KBM-7 (cell line): Measurements from ENCODE around the gene NISCH.
"Not testable (repeated sequence)": the region's sequence is repeated elsewhere in the genome, so short reads cannot be mapped to it uniquely, and the experiment has no call there.

Source experiments
- DNase-seq: peaks from one replicate; pipeline ENCODE4 v3.0.0-alpha.2; 2015
- in situ Hi-C: fragments of 300-500 bp; cut with MboI; formaldehyde crosslinking; loops from 2 replicates; pipeline ENCODE4 v1.14.3; 2020; ENCODE audit warnings: low sequenced_read_pairs, low pct_unique_long_range_greater_than_20kb, mixed read lengths

Gene NISCH

GRCh38 chr3:52521488-52521824 is 66.1 kb downstream of the NISCH start:
- in situ Hi-C loops, result no loop called here
- no peak for DNase-seq

- no peak for DNase-seq
- in situ Hi-C loops, result no loop called here
These were observed 66.7 kb downstream of the NISCH start for GRCh38 chr3:52521881-52522650.

- in situ Hi-C loops, result no loop called here
- no peak for DNase-seq
These were observed 67.3 kb downstream of the NISCH start for GRCh38 chr3:52522651-52523251.

DNA sequence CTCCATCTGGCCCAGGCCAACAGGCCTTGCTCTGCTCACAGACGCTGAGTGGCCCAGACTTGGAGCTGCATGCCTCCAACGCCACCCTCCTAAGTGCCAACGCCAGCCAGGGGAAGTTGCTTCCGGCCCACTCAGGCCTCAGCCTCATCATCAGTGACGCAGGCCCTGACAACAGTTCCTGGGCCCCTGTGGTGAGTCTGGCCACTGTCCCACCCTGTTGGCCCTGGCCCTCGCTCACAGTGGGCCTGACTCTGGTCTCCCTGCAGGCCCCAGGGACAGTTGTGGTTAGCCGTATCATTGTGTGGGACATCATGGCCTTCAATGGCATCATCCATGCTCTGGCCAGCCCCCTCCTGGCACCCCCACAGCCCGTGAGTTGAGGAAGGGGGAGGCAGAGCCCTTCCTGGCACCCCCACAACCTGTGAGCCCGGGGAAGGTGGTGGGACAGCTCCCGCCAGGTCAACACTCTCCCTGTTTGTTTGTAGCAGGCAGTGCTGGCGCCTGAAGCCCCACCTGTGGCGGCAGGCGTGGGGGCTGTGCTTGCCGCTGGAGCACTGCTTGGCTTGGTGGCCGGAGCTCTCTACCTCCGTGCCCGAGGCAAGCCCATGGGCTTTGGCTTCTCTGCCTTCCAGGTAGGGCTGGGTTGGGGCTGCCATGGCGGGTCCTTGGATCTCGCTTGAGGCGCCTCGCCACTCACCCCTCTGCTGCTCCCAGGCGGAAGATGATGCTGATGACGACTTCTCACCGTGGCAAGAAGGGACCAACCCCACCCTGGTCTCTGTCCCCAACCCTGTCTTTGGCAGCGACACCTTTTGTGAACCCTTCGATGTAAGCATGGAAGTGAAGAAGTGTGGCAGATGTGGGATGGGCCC is 68.2 kb downstream of the NISCH start:
- in situ Hi-C loops, result no loop called here
- DNase-seq, result no peak

GRCh38 chr3:52524258-52524751 is 68.9 kb downstream of the NISCH start:
- in situ Hi-C loops, result no loop called here
- no peak for DNase-seq

DNA sequence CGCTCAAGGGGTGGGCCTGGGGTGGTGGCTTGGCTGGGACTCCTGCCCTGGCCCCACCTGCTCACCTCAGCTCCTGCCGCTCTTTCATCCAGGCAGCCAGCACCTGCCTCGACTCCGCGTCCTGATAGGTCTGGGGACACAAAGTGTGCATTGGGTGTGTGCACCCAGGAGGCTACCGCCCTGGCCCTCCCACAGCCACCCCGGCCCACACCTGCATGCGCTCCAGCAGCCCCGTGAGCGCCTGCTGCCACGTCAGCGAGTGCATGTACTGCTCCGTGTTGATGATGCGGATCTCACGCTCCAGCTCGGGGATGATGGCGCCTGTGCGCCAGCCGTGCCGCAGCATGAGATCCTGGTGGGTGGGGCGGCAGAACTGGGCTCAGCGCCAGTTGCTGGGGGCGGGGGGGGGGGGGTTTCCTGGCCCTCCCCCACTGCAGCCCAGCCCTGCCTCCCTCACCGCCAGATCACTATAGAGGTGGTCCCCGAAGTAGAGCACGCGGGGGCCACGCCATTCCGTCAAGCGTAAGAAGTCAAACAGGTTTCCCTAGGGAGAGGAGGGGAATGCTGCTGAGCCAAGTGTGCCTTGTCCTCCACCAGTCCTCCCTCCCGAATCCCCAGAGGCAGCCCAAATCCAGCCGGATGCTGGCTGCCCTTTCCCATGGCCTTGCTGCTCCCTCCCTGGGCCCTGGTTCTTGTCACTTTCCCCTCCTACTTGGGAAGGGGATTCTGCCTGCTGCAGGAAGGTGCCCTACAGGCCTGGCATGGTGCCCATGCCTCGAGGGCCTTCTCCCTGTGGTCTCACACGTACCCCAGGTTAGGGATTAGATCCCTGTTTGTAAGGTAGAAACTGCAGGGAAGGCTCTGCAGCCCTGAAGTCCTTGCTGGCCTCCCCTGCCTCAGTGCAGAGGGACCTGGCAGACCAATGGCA is 69.6 kb downstream of the NISCH start:
- no peak for DNase-seq

DNA sequence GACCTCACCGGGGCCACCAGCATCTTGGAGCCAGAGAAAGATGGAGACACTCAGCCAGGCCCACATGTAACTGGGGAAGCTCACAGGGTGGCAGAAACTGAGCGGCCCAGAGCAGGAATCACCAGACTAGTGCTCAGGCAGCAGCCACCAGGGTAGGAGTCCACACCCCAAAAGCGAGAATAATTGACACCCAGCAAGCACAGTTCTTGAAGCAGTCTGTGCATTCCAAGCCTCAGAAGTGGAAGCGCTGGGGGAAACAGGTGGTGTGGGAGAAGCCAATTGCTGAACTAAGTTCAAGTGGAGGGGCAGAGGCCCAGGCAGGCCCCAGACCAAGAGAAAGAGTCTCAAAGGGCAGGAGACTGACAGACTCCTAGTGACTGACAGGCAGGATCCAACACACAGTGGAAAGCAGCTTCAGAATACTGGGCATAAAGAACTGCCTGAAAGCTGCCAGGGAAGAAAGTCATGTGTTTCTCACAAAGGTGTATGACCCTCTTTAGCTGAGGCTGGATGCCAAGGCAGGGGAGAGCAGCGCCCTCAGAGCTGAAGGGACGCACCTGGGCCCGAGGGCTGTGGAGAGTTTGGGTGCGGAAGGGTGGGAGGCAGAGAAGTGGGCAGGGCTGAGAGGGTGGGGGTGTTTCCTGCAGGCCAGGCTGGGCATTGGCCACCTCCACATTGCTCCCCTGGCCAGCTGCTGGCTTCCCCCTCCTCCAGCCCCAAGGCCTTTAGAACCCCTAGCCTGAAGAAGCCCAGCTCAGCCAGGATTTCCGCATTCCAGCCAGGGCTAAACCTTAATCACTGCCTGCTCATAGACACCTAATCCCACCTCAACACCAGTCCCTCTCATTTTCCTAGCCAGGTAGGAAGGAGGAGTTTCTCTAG is 70.5 kb downstream of the NISCH start:
- in situ Hi-C loops, result no loop called here
- DNase-seq, result no peak

More for the DNA sequence above, 69.6 kb downstream of the NISCH start:
- in situ Hi-C loops, result no loop called here

DNA sequence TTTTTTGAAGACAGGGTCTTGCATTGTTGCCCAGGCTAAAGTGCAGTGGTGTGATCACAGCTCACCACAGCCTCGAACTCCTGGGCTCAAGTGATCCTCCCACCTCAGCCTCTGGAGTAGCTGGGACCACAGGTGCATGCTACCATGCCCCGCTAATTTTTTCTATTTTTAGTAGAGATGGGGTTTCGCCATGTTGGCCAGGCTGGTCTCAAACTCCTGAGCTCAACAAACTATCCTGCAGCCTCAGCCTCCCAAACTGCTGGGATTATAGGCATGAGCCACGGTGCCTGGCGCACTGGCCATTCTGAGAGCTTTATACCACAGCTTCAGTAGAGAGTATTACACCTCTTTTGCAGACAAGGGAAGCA is 71.3 kb downstream of the NISCH start:
- DNase-seq, in situ Hi-C loops: not testable (repeated sequence)

DNA sequence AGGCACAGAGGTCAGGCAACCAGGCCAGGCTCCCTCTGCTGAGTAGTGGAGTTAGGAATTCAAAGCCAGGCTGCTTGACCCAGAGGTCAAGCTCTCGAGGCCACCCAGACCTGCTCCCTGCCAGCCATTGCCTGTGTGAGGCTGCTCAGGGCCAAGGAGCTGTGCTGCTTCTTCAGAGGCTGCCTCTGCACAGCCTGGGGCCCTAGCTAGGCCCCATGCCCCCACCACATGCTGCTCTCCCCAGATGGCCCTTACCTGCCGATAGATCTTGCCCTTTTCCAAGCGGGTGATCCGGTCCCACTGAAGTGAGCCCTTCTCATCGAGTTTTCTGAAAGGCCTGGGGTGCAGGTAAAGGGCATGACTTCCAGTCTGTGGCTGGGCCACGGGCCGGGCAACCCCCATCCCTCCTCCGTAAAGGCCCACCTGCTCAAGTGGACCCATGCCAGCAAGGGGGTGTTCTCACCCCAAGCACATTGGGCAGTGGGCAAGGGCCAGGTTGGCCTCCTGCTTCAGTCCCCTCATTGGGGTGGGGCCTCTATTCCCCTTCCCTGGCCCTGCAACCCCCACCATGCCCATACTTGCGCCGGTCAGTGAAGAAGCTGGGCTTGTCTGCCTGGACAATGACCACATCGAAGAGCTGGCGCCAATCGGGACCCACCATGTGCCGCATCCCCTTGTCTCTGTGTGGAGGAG is 71.8 kb downstream of the NISCH start:
- in situ Hi-C loops, result no loop called here

DNA sequence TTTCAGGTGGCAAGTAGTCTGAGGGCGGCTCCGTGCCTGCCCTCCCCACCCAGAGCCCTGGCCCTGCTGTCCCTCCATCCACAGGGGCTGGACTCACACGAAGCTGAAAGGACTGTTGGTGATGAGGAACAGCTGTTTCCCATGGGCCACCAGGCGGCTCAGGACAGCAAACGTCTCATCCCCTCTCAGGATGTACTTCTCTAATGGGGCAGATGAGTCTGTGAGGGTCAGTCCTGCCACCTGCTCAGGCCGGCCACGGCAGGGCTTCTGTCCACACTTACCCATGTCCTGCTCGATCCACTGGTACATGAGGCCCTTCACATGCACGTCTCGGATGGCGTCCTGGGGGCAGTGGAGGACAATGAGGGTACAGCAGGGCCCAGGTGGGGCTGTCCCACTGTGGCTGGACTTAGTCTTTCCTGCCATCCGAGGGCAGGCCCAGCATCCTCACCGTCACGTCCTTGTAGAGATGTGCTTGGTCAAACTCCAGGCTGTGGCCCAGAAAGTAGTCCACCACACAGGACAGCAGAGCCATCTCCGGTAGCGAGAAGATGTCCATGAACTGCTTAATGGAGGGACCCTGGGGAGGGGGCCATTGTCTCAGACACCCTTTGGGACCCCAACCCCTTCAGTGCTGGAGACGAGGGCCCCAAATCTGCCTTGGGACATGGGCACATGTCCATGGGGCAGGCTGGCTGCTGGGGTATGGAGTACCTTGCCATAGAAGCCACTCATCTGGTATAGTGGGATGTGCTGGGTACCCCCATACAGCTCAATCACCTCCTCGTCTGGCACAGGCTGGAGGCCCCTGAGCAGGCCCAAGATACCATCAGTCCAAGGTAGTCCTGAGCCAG is 72.6 kb downstream of the NISCH start:
- in situ Hi-C loops, result no loop called here
- no peak for DNase-seq

More for the DNA sequence above, 71.8 kb downstream of the NISCH start:
- DNase-seq, result no peak

DNA sequence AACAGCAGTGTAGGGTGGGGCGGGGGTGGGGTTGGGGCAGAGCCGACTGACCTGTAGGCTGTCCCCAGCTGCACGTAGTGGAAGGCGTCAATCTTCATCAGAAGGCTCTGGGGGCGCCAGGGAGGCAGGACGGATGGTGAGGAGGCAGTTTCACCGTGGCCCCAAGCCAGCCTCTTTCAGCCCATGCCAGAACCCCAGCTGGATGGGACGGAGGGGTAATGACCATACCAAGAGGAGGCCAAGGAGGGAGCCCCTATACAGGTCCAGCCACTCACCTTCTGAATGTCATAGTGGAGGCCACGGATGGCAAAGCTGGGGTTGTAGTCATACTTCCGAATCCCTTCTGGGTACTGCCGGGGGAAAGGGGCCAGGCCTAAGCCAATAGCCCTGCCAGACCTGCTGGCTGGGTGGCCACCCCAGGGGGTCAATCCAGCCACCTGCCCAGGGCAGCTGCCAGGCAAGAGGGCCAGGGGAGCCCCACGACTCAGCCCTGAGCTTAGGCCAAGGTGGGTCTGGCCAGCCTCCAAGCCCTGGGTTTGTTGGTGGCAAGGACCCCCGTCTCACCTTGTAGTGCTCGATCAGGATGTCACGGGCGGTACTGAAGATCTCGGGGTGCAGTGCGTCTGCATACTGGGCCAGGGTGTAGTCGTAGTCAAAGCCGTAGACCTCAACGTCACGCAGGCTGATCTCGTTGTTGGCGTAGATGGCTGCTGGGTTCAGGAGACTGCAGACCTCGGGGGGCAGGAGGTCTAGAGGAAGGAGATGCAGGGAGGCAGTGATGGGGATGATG is 73.4 kb downstream of the NISCH start:
- in situ Hi-C loops, result no loop called here
- DNase-seq, result no peak

GRCh38 chr3:52529376-52530333 is 74.3 kb downstream of the NISCH start:
- in situ Hi-C loops, result no loop called here
- DNase-seq, result no peak

GRCh38 chr3:52530918-52531826 is 75.8 kb downstream of the NISCH start:
- in situ Hi-C loops, result no loop called here
- no peak for DNase-seq
